GM12878 (cell line): Measurements from ENCODE around the gene MYO1E. TPM values are rescaled to one million over a fixed set of nuclear protein-coding genes. Genes with fewer than 3 reads are reported as not detected.

Source experiments
- BACH1 ChIP-seq: fragments of 450-650 bp; IDR thresholded peaks from 2 replicates; pipeline ENCODE4 v1.6.1; 2017; ENCODE audit warnings: mild to moderate bottlenecking, borderline replicate concordance
- BCLAF1 ChIP-seq: fragments of 450-650 bp; IDR thresholded peaks from 2 replicates; pipeline ENCODE4 v1.6.1; 2017; ENCODE audit warnings: antibody characterized with exemption, mild to moderate bottlenecking, moderate library complexity
- CUX1 ChIP-seq: IDR thresholded peaks from 2 replicates; pipeline ENCODE4 v1.6.1; 2012; ENCODE audit warnings: improper control_type of control experiment, low read depth, low read length; ENCODE audit not compliant: insufficient replicate concordance
- EP300 ChIP-seq, 2 experiments: fragments of 150-350 bp in 1 of 2; IDR thresholded peaks; 2 replicates each; pipeline ENCODE4 v1.6.1; 2011 to 2012; ENCODE audit warnings: low read depth in 2 of 2, low read length in 2 of 2, borderline replicate concordance in 1 of 2, improper control_type of control experiment in 1 of 2, inconsistent platforms in 1 of 2; ENCODE audit not compliant: control insufficient read depth in 1 of 2
- HDAC2 ChIP-seq: fragments of 200-600 bp; sonication (generic); IDR thresholded peaks from 2 replicates; pipeline ENCODE4 v1.6.1; 2017
- HDGF ChIP-seq: fragments of 450-650 bp; IDR thresholded peaks from 2 replicates; pipeline ENCODE4 v1.6.1; 2016; ENCODE audit warnings: antibody characterized with exemption
- IRF4 ChIP-seq: IDR thresholded peaks from 2 replicates; pipeline ENCODE4 v1.6.1; 2011; ENCODE audit warnings: low read depth, low read length
- IRF5 ChIP-seq: fragments of 450-650 bp; IDR thresholded peaks from 2 replicates; pipeline ENCODE4 v1.6.1; 2017; ENCODE audit warnings: borderline replicate concordance
- NFYA ChIP-seq: IDR thresholded peaks from 2 replicates; pipeline ENCODE4 v1.6.1; 2011; ENCODE audit warnings: low read depth, mild to moderate bottlenecking, low read length, improper control_type of control experiment, borderline replicate concordance
- POLR2AphosphoS2 ChIP-seq: IDR thresholded peaks from 2 replicates; pipeline ENCODE4 v1.6.1; 2011; ENCODE audit warnings: low read depth, mild to moderate bottlenecking, low read length, improper control_type of control experiment, moderate library complexity
- PRDM15 ChIP-seq: fragments of 450-650 bp; formaldehyde crosslinking; IDR thresholded peaks from 2 replicates; pipeline ENCODE4 v1.4.0; 2020; ENCODE audit warnings: mild to moderate bottlenecking, moderate library complexity
- SMARCA5 ChIP-seq: fragments of 450-650 bp; IDR thresholded peaks from 2 replicates; pipeline ENCODE4 v1.6.1; 2017; ENCODE audit warnings: mild to moderate bottlenecking
- SREBF2 ChIP-seq: IDR thresholded peaks from 2 replicates; pipeline ENCODE4 v1.6.1; 2012; ENCODE audit warnings: mild to moderate bottlenecking, low read length
- SUPT20H ChIP-seq: IDR thresholded peaks from 2 replicates; pipeline ENCODE4 v1.6.1; 2011; ENCODE audit warnings: low read depth, mild to moderate bottlenecking, low read length, moderate library complexity, borderline replicate concordance; ENCODE audit not compliant: control insufficient read depth
- YBX1 ChIP-seq: fragments of 450-650 bp; IDR thresholded peaks from 2 replicates; pipeline ENCODE4 v1.6.1; 2016; ENCODE audit warnings: antibody characterized with exemption
- ZNF217 ChIP-seq: fragments of 450-650 bp; IDR thresholded peaks from 2 replicates; pipeline ENCODE4 v1.6.1; 2017; ENCODE audit warnings: antibody characterized with exemption, mild to moderate bottlenecking
- polyA plus RNA-seq, 11 experiments: library from polyadenylated mRNA; depleted of rRNA in 4 of 11; unstranded in 6 of 11; stranded (reverse) in 5 of 11; fragments of >200 nt; fragmentation: Nextera tagmentation in 4 of 11; fragmentation: Illumina TruSeq in 1 of 11; extraction: Ambion mirVana in 4 of 11; extraction: Trizol in 1 of 11; gene quantifications; 1 replicate in 1 of 11; 2 replicates in 10 of 11; pipeline versions ENCODE4 v1.2.1 to v1.2.3, GENCODE V29; 2011 to 2016; ENCODE audit warnings: inconsistent platforms in 2 of 11, missing spikeins in 2 of 11, low read depth in 1 of 11
- total RNA-seq, 4 experiments: library from RNA; depleted of rRNA in 3 of 4; stranded (reverse); fragments of >200 nt in 3 of 4; fragmentation: Illumina TruSeq in 1 of 4; extraction: Trizol in 1 of 4; gene quantifications; 2 replicates each; pipeline versions ENCODE4 v1.2.1 to v1.2.3, GENCODE V29; 2013 to 2021

Gene MYO1E
- total and polyA plus RNA-seq, 10 of the 15 experiments (the other 5 are each of a cell fraction or from before 2014, with no cell fraction given), result 10.3 to 266 (median 64.9) TPM

GRCh38 chr15:59304034-59304795 is 68.5 kb downstream of the MYO1E start (continued):
- TF ChIP-seq CUX1, result no peak
- no peak for TF ChIP-seq NFYA
- TF ChIP-seq POLR2AphosphoS2, result no peak
- no peak for TF ChIP-seq BACH1
- no peak for TF ChIP-seq SUPT20H
- no peak for TF ChIP-seq SREBF2
- 0 out of 2 replicates have a peak, but pooled peaks have one; percentile 37 for TF ChIP-seq HDGF
- no peak for TF ChIP-seq PRDM15 (CRISPR knock-in tag)
- no peak for TF ChIP-seq YBX1
- TF ChIP-seq EP300 (IDR thresholded peaks at IDR 0.05; ENCODE audit: borderline replicate concordance in 1 of 2, control insufficient read depth in 1 of 2, low read depth in 2 of 2, low read length in 2 of 2), result 0 out of 4 replicates have a peak, but pooled peaks of 1 of the 2 experiments have one; percentile 16
- TF ChIP-seq BCLAF1, result no peak
- TF ChIP-seq IRF4, result no peak
- no peak for TF ChIP-seq HDAC2
- TF ChIP-seq ZNF217, result no peak
- no peak for TF ChIP-seq SMARCA5
- TF ChIP-seq IRF5, result no peak
